Esophagus muscularis mucosa (tissue), 4 donors: ENCODE measurements around the gene COIL. TPM values are rescaled to one million over a fixed set of nuclear protein-coding genes. Genes with fewer than 3 reads are reported as not detected.

Experiments
- DNase-seq: peaks from one replicate; pipeline ENCODE4 v3.0.0-alpha.2; 2017; ENCODE audit errors: extremely low spot score
- H3K27ac ChIP-seq, 4 donors: fragments of 200-600 bp; sonication (generic); replicated peaks in 1 of 4; 1 replicate in 3 of 4; 2 replicates in 1 of 4; pipeline ENCODE4 v1.5.1; 2016 to 2019; ENCODE audit warnings: mild to moderate bottlenecking in 1 of 4
- H3K27me3 ChIP-seq, 4 donors: fragments of 200-600 bp; sonication (generic); one replicate each; pipeline versions ENCODE4 v1.5.1 to v1.6.0; 2016 to 2019
- H3K36me3 ChIP-seq, 4 donors: fragments of 200-600 bp; sonication (generic); one replicate each; pipeline ENCODE4 v1.5.1; 2016 to 2019
- H3K4me1 ChIP-seq, 4 donors: fragments of 200-600 bp; sonication (generic); one replicate each; pipeline ENCODE4 v1.5.1; 2016 to 2019
- H3K4me3 ChIP-seq, 4 donors: fragments of 200-600 bp; sonication (generic); 1 replicate in 2 of 4; 2 replicates in 2 of 4; pipeline ENCODE4 v1.5.1; 2016 to 2019; ENCODE audit warnings: mild to moderate bottlenecking in 4 of 4, moderate library complexity in 1 of 4
- H3K9me3 ChIP-seq, 4 donors: fragments of 200-600 bp; sonication (generic); 1 replicate in 3 of 4; 2 replicates in 1 of 4; pipeline ENCODE4 v1.5.1; 2016 to 2019
- EP300 ChIP-seq: sonication (generic); formaldehyde crosslinking; IDR thresholded peaks from one replicate; pipeline ENCODE4 v1.6.1; 2017; ENCODE audit warnings: antibody characterized with exemption
- POLR2A ChIP-seq: fragments of 450-650 bp; IDR thresholded peaks from one replicate; pipeline ENCODE4 v1.6.1; 2017; ENCODE audit warnings: antibody characterized with exemption, moderate library complexity, mild to moderate bottlenecking, low read depth
- POLR2AphosphoS5 ChIP-seq, 2 donors: sonication (generic); formaldehyde crosslinking; IDR thresholded peaks; one replicate each; pipeline ENCODE4 v1.6.1; 2017; ENCODE audit warnings: antibody characterized with exemption in 2 of 2
- WGBS: methylation state at CpG from one replicate; pipeline ENCODE4 v1.1.5; 2018; 5-methylcytosine and 5-hydroxymethylcytosine counted together
- intact Hi-C: fragments of 100-400 bp; cut with DNase I; formaldehyde crosslinking; loops from one replicate; pipeline ENCODE4 v1.15.1; 2023
- total RNA-seq, 4 donors: library from RNA; depleted of rRNA; stranded (reverse); fragments of >200 nt; gene quantifications; one replicate each; pipeline versions ENCODE4 v1.1.0 to v1.2.1, GENCODE V29; 2016
- TF ChIP-seq, protein P1 (sequence below), 3 experiments: fragments of 200-600 bp in 2 of 3; fragments of 450-650 bp in 1 of 3; sonication (generic) in 2 of 3; IDR thresholded peaks; one replicate each; pipeline ENCODE4 v1.5.1; 2017 to 2019; ENCODE audit warnings: antibody characterized with exemption in 3 of 3, mild to moderate bottlenecking in 2 of 3, moderate library complexity in 1 of 3

COIL gene
- total RNA-seq, 4 donors from 2014 or later: 9.9 to 13.3 (median 11.4) TPM

GRCh38 chr17:56995766-56996165, 34.9 kb upstream of the COIL start:
- Histone ChIP-seq H3K4me1 (peaks cover 0 to 11% (median 3%) of the 10 kb centered on the region in 4 donors), H3K36me3 (peaks cover 21 to 97% (median 78%) of the 10 kb centered on the region in 4 donors), H3K27me3 (no peaks in the 10 kb centered on the region), H3K9me3 (no peaks in the 10 kb centered on the region), H3K4me3 (no peak overlapping the region), H3K27ac (no peak overlapping the region)
- WGBS: 45% methylated on average over 1 of the region's 1 CpG
- intact Hi-C loops: no loop called here
- no peak for DNase-seq
- TF ChIP-seq EP300 (no peak), POLR2AphosphoS5 (IDR thresholded peaks at IDR 0.05) (no peak), POLR2A (no peak)
- TF ChIP-seq, protein P1, sequence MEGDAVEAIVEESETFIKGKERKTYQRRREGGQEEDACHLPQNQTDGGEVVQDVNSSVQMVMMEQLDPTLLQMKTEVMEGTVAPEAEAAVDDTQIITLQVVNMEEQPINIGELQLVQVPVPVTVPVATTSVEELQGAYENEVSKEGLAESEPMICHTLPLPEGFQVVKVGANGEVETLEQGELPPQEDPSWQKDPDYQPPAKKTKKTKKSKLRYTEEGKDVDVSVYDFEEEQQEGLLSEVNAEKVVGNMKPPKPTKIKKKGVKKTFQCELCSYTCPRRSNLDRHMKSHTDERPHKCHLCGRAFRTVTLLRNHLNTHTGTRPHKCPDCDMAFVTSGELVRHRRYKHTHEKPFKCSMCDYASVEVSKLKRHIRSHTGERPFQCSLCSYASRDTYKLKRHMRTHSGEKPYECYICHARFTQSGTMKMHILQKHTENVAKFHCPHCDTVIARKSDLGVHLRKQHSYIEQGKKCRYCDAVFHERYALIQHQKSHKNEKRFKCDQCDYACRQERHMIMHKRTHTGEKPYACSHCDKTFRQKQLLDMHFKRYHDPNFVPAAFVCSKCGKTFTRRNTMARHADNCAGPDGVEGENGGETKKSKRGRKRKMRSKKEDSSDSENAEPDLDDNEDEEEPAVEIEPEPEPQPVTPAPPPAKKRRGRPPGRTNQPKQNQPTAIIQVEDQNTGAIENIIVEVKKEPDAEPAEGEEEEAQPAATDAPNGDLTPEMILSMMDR (IDR thresholded peaks at IDR 0.05): no peak

DNA sequence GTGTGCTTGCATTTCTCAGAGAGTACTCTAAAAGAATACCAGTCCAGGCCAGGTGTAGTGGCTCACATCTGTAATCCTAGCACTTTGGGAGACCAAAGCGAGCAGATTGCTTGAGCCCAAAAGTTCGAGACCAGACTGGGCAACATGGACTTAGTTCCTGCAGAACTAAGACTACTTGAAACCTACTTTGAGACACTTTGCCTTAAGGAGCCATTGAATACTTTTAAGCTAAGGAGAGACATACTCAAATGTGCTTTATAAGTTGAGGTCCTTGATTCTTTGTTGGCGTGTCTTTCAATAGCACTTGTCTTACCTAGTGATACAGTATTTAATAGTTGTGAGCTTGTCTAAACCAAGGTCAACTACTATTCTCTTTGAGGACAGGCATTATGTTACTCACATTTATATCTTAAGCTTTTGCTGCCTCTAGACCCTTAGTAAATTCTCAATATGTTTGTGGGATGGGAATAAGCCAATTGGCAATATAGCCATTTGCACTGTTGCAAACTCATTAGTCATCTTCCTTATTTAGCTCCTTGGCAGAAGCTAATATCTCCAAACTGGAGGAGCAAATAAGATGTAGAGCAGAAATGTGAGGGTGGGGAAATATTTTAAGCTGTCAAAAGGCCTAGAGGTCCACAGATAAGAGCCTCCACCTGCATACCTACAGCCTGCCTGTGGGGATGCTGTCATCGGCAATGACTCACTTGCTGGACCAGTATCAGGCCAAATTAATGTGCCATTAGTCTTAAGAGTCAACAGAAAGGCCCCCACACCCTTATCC, 33.4 kb upstream of the COIL start:
- DNase-seq: no peak
- peaks cover 0 to 11% (median 3%) of the 10 kb centered on the region in 4 donors for H3K4me1 ChIP-seq
- TF ChIP-seq POLR2A: no peak
- H3K9me3 ChIP-seq: no peaks in the 10 kb centered on the region
- H3K27me3 ChIP-seq: no peaks in the 10 kb centered on the region
- intact Hi-C loops: no loop called here
- no peak overlapping the region for H3K4me3 ChIP-seq
- WGBS: 91% methylated on average over 4 of the region's 4 CpGs
- H3K36me3 ChIP-seq: peaks cover 29 to 100% (median 77%) of the 10 kb centered on the region in 4 donors
- H3K27ac ChIP-seq: no peak overlapping the region

- peaks cover 42 to 100% (median 74%) of the 10 kb centered on the region in 4 donors for H3K36me3 ChIP-seq
- intact Hi-C loops: no loop called here
- no peaks in the 10 kb centered on the region for H3K27me3 ChIP-seq
- H3K4me1 ChIP-seq: peaks cover 0 to 11% (median 3%) of the 10 kb centered on the region in 4 donors
- H3K27ac ChIP-seq: no peak overlapping the region
- H3K9me3 ChIP-seq: no peaks in the 10 kb centered on the region
- H3K4me3 ChIP-seq: no peak overlapping the region
- TF ChIP-seq, protein P1 (IDR thresholded peaks at IDR 0.05): no peak
- no peak for TF ChIP-seq EP300
- no peak for TF ChIP-seq POLR2A
- no peak for TF ChIP-seq POLR2AphosphoS5 (IDR thresholded peaks at IDR 0.05)
- WGBS: 86% methylated on average over 1 of the region's 1 CpG
- DNase-seq: no peak
Observed at GRCh38 chr17:56992364-56992763, 31.5 kb upstream of the COIL start.

DNA sequence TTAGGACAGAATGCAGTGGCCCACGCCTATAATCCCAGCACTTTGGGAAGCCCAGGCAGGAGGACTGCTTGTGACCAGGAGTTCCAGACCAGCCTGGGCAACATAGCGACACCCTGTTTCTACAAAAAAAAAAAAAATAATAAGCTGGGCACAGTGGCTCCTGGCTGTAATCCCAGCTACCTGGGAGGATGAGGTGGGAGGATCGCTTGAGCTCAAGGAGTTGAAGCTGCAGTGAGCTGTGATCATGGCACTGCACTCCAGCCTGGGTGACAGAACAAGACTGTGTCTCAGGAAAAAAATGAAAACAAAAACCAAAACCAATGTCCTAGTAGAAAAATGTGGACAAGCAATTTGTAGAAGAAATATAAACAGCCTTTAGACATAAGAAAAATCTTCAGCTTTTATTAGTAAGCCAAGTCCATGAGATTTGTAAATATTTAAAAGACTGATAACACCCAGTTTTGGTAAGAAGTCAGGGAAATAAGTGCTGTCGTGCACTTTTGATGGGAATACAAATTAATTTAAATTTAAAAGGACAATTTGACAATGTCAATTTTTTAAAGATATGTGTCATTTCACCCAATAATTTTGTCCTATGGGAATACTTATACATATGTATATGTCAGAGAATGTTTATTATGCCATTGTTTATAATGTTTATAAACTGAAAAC, 28.2 kb upstream of the COIL start:
- no peaks in the 10 kb centered on the region for H3K27me3 ChIP-seq
- WGBS: 96% methylated on average over 4 of the region's 4 CpGs
- TF ChIP-seq EP300 (no peak), POLR2A (no peak), POLR2AphosphoS5 (IDR thresholded peaks at IDR 0.05) (no peak)
- TF ChIP-seq, protein P1 (IDR thresholded peaks at IDR 0.05): no peak
- no peak overlapping the region for H3K4me3 ChIP-seq
- no peak for DNase-seq
- no peaks in the 10 kb centered on the region for H3K4me1 ChIP-seq
- peaks cover 55 to 100% (median 73%) of the 10 kb centered on the region in 4 donors for H3K36me3 ChIP-seq
- no peak overlapping the region for H3K27ac ChIP-seq
- no peaks in the 10 kb centered on the region for H3K9me3 ChIP-seq
- intact Hi-C loops: no loop called here

GRCh38 chr17:56987283-56987834, 26.5 kb upstream of the COIL start:
- Histone ChIP-seq H3K4me3 (no peak overlapping the region), H3K4me1 (no peaks in the 10 kb centered on the region), H3K27me3 (no peaks in the 10 kb centered on the region), H3K9me3 (no peaks in the 10 kb centered on the region), H3K36me3 (peaks cover 56 to 100% (median 73%) of the 10 kb centered on the region in 4 donors), H3K27ac (no peak overlapping the region)
- 81% methylated on average over 11 of the region's 11 CpGs for WGBS
- intact Hi-C loops: no loop called here
- DNase-seq: no peak
- TF ChIP-seq EP300 (no peak), POLR2AphosphoS5 (IDR thresholded peaks at IDR 0.05) (no peak), POLR2A (no peak)
- TF ChIP-seq, protein P1 (IDR thresholded peaks at IDR 0.05): no peak
